ENCODE results near the gene PCNT. TPM values are rescaled to one million over a fixed set of nuclear protein-coding genes. Genes with fewer than 3 reads are reported as not detected.

The PCNT gene
- total RNA-seq, 1 experiment from 2014 or later = 39.6 TPM

DNA sequence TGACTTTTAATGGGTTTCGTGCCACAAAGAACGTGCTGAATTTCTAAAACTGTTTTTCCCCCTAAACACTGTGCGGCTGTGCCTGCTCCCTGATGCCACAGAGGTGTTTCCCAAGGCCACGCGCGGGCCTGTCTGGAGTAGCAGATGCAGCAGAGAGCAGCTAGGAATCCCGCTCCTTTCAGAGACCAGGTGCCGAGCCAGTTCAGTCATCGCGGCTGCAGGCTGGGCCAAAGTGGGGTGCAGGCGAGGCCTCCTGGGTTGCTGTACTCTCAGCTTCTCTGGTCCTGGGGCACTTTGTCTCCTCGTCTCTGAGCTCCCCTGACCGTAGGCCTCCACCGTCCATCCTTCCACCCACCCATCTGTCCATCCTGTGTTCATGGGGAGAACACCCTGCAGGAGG is 117.4 kb downstream of the PCNT start:
- Mint-ChIP-seq H3K9me3 (no peaks in the 10 kb centered on the region), H3K4me3 (no peak overlapping the region), H3K4me1 (peaks cover 6 to 9% of the 10 kb centered on the region in 2 experiments), H3K27ac (no peak overlapping the region), H3K36me3 (ENCODE audit: insufficient read depth in 1 of 3, low read depth in 3 of 3) (peaks cover 38 to 85% (median 77%) of the 10 kb centered on the region in 3 experiments), H3K27me3 (ENCODE audit: low read depth) (no peaks in the 10 kb centered on the region)
- DNase-seq = no peak
- Histone ChIP-seq H2BK5ac (ENCODE audit: insufficient read length, low read length) (no peak overlapping the region), H3K4me2 (ENCODE audit: insufficient read depth, insufficient read length, low read length) (no peak overlapping the region), H4K20me1 (ENCODE audit: control insufficient read depth, insufficient read depth, insufficient read length) (no peaks in the 10 kb centered on the region), H3K56ac (ENCODE audit: insufficient read length, low read depth, low read length) (no peak overlapping the region), H3K23me2 (ENCODE audit: insufficient read length, low read depth, low read length, poor library complexity, severe bottlenecking) (no peaks in the 10 kb centered on the region), H2BK15ac (ENCODE audit: low read depth, low read length) (no peak overlapping the region), H3K9ac (ENCODE audit: extremely low read depth, insufficient read length, low read length) (no peak overlapping the region), H2BK20ac (ENCODE audit: low read depth, low read length, poor library complexity, severe bottlenecking) (no peak overlapping the region), H2AFZ (ENCODE audit: low read length) (no peak overlapping the region), H3K27ac (ENCODE audit: insufficient read length, low read depth, low read length) (no peak overlapping the region), H4K5ac (ENCODE audit: insufficient read length, low read depth, low read length) (no peak overlapping the region), H3T11ph (ENCODE audit: low read length) (no peak overlapping the region), H3K4me1 (ENCODE audit: insufficient read depth, low read length) (no peaks in the 10 kb centered on the region), H3K9me3 (ENCODE audit: control insufficient read depth, low read depth, low read length) (no peaks in the 10 kb centered on the region), H3K23ac (ENCODE audit: insufficient read length, low read depth, low read length) (no peak overlapping the region), H2BK120ac (ENCODE audit: low read depth, low read length, poor library complexity, severe bottlenecking) (no peak overlapping the region), H3K14ac (ENCODE audit: insufficient read depth, low read length) (no peak overlapping the region), H4K8ac (replicated peaks; ENCODE audit: insufficient read length, low read depth, low read length) (no peak overlapping the region), H4K91ac (ENCODE audit: insufficient read length, low read depth, low read length) (no peak overlapping the region), H3K18ac (ENCODE audit: insufficient read length, low read depth, low read length) (no peak overlapping the region), H2AK5ac (ENCODE audit: insufficient read length, low read length) (no peak overlapping the region), H3K79me1 (ENCODE audit: insufficient read depth, low read depth, low read length, poor library complexity, severe bottlenecking) (no peaks in the 10 kb centered on the region), H3K79me2 (ENCODE audit: insufficient read depth, low read length) (no peaks in the 10 kb centered on the region), H3K4ac (ENCODE audit: low read depth, low read length) (no peak overlapping the region), H3K27me3 (ENCODE audit: insufficient read depth, low read length) (no peaks in the 10 kb centered on the region), H2BK12ac (ENCODE audit: insufficient read length, low read depth, low read length) (no peak overlapping the region)
- no peak for TF ChIP-seq CTCF (conservative IDR thresholded peaks at IDR 0.05)
- WGBS (ENCODE audit: extremely low coverage, insufficient read length, low lambda C conversion rate) = no CpG with 5 or more reads among the region's 14 CpGs

All from H9 (cell line).